HG02870 (cell line): Measurements from ENCODE around the gene CFAP74.

Experiments
- ATAC-seq: cut with Tn5 transposase; IDR thresholded peaks from one replicate; pipeline ENCODE4 v1.9.1; 2021; ENCODE audit warnings: mild to moderate bottlenecking, moderate library complexity; ENCODE audit not compliant: unreplicated experiment

CFAP74 gene

DNA sequence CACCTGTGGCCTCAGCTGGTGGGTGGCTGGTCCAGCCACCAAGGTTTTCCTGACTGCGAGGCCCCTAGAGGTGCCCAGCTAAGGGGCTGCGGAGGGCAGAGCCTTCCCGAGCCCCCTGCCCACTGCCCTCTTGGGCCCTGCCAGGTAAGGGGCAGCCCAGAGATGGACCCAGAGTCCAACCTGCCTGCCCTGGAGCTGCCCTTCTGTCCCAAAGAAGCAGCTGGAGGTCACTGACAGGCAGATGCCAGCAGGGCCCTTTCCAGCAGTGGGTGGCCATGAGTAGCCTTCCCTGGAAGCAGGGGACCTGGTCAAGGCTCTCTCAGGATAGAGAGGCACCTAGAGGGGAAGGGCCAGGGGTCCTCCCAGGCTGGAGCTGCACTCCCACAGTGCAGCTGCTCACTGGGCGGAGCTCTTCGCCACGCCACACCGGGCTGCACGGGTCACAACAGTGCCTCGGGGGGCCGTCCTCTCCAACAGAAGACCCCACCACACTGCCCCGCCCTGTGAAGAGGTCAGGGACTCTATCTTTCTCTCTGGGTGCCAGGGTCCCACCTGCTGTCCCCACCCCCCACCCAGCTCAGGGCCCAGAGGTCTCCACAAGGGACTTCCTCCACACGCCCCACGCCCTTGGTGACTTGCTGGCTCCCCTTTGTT lies 101.8 kb downstream of the CFAP74 start:
- no peak for ATAC-seq

DNA sequence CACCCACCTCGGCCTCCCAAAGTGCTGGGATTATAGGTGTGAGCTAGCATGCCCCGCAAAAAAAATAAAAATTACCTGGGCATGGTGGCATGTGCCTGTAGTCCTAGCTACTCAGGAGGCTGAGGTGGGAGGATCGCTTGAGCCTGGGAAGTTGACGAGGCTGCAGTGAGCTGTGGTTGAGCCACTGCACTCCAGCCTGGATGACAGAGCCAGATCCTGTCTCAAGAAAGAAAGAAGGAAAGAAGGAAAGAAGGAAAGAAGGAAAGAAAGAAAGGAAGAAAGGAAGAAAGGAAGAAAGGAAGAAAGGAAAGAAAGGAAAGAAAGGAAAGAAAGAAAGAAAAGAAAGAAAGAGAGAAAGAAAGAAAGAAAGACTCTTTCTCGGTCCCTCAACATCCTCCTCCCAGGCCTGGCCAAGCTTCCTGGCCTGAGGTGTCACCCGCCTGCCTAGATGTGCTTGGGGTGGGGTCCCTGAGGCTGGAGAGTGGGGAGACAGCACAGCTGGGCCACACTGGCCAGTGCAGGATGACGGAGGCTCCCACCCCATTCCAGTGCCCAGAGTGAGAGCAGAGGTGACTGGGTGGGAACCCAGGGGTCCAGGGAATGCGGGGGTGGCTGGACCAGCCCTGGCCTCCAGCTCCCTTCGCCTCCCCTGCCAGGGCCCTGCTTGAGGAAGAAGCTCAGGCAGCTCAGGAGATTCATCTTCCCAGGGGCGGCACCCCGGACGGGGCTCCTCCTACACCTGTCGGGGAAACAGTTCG lies 102.5 kb downstream of the CFAP74 start:
- ATAC-seq = no peak

DNA sequence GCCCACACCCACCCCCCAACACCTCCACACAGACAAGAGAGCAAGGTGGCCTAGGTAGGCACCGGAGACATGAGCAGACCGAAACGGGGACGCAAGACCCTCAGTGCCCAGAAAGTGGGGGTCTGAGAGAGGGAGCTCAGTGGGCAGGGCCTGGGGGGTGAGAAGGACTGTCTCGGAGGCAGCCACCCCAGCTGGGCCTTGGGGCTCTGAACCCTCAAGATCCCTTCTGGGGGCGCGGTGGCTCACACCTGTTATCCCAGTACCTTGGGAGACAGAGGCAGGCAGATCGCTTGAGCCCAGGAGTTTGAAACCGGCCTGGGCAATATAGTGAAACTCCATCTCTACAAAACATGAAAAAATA lies 103.6 kb downstream of the CFAP74 start:
- no peak for ATAC-seq

DNA sequence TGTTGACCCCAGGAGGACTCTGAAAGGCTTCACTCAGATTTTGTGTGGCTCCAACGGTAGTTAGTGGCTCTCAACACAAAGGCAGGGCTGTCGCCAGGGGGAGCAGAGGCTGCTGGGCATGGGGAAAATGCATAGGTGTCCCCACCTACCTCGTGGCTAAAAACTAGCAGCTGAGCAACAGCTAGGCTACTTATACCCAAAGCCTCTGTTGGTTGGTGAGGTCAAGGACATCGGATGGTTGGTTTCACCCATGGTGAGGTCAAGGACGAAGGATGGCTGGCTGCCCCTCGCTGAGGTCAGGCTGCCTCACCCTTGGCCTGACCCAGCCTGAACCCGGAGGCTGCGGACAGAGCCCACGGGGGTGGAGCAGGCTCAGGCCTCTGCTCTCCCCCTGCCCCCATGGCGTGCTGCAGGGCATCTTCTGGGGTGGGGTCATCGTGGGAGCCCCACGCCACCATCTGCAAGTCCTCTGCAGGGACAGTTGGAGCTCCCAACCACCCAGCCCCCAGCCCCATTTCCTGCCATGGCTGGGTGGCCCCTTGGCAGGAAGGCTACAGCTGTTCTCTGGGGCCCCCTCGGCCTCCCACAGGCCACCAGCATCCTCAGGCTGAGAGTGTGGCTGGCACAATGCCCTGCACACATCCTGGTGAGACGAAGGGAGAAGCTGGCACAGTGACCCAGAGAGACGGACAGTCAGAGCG lies 104.2 kb downstream of the CFAP74 start:
- ATAC-seq = no peak

DNA sequence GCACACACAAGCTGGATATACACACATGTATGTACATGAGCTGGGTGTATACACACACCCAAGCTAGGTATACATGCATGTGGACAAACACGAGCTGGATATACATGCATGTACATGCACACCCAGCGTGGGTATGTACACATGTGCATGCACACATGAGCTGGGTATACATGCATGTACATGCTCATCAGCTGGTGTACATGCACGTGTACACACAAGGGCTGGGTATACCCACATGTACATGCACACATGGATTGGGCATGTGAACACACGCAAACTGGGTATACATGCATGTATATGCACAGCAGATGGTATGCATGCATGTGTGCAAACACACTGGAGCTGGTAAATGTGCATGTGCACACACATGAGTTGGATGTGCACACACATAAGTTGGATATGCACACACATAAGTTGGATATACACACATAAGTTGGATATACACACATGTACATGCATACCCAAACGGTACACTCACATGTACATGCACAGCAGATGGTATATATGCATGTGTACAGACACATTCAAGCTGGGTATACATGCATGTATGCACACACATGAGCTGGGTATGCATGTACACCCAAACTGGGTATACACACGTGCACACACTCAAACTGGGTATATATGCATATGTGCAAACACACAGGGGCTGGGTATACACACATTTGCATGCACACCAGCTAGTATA lies 105.2 kb downstream of the CFAP74 start:
- ATAC-seq = no peak

DNA sequence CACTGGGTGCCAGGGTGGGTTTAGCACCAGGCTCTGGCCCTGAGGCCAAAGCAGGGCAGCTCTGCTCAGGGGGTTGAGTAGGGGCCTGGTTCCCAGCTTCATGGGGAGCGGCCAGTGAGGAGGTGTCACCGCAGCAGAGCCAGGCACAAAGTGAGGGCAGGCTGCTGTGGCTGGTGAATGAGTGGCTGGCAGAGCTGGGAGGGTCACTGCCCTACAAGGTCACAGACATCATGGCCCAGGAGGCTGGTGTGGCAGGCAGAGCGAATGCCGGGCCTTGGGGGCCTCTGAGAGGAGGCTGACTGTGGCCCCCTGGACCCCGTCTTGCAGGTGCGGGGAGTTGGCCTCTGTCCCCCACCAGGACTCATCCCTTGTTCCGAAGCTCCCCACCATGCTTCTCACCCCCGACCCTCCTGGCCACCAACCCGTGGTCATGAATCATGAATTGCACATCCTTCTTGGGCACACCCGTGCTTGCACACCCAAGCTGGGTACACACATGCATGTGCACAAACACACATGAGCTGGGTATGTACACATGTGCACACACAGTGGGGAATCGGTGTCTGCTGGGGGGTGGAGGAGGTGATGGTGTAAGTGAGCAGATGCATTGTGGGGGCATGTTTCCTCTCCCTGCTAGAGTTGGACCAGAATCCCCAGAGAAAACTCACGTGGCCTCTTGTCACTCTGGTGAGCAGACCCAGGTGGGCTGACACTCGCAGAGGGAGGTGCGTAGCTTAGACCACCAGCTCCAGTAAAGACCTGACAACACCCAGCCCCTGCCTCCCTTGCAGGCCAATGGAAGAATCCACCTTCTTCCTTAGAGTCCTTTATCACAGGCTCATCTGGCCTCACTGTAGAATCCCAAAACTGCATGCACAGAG lies 107.9 kb downstream of the CFAP74 start:
- ATAC-seq = no peak

DNA sequence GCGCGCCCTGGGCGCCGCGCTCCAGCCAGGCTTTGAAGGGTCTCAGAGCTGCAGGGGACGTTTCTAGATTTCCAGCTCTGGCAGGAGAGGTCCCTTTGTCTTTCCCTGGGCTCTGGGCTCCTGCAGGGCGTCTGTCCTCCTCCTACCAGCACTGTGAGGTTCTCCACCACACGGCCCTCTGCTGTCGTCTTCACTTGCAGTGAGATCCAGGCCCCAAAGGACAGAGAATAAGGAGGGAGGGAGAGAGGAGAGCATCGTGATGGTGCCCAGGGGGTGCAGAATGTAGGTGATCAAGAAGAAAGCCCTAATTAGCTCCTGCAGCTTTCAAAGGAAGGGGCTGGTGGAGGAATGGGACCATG lies 108.5 kb downstream of the CFAP74 start:
- ATAC-seq = no peak

DNA sequence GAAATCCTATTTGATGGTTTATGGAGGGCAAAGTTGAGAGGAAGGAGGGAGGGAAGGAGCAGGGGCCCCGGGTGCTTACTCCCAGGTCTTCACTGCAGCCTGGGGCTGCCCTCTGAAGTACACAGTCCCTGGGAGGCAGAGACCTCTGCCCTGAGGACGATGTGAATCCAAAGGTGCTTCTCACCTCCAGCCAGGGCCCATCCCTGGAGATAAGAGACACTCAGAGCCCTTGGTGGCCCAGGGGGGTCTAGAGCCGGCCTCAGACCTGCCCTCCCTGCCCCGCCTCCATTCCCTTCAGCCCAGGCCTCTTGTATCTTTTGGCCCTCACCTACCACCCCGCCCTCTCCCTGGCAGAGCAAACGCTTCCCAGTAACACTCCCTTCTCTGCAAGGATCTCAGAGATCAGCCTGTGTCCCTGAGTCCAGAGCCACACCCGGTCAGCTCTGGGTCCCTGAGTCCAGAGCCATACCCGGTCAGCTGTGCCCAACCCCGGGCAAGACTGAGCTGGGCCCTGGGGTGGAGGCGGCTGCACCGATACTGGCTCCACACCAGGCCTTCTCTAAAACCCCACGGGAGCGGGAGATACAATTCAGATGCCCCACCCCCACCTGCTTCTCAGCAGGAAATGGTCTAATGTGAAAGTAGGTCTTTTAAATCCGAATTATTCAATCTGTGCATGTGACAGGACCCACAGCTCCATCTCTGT lies 109.1 kb downstream of the CFAP74 start:
- ATAC-seq = no peak

DNA sequence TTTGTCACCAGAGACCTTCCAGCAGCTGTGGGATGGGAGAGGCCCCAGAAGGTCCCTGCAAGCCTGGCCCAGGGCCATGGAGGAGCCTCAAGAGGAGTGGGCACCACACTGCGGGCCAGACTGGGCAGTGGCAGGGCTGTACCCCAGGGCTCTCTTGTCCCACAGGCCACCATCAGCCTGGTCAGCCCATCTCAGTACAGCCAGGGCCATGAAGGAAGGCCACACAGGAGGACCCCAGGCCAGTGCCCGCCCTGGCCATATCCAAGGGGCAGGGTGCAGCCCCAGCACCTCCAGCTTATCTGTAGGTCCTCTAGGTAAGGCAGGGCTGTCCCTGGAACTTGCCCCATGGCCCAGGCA lies 109.6 kb downstream of the CFAP74 start:
- ATAC-seq = no peak

DNA sequence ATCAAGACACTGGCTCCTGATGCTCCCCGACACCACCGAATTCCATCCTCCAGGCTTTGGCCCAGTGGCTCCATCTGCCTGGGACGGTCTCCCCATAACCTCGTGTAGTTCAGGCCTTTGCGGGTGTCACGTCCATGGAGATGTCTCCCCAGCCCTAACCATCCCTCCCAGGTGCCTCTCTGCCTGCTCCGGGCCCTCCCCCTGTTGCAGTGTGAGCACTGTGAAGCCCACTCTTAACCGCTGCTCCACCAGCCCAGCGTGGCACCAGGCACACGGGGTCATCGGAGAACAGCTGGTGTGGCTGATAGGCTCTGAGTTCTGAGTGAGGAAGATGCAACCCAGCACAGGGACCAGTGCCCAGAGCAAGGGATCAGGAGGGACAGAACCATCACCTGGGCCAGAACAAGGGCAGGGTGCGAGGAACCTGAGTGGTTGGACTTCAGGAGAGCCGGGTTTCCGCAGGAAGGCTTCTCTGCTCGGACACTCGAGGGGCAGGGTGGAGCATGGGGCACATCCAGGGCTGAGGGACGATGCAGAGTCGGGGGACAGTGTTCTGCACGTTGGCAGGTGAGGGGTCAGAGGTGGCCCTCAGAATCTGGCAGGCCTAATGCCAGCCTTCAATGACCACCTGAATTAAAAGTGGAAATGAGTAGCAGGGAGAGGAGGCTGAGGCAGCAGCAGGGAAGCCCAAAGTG lies 110.1 kb downstream of the CFAP74 start:
- no peak for ATAC-seq

DNA sequence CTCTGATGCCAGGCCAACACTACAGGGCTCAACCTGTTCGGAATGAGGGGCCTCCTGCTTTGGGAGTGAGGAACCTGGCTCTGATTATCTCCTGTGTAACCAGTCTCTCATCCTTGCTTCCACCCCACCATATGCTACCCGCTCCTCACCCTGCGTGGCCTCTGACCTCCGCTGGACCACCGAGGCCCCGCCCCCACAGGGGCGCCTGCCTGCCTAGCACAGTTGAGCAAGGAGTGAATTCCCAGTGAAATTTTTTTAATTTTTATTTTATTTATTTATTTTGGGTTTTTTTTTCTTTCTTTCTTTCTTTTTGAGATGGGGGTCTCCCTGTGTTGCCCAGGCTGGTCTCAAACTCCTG lies 110.8 kb downstream of the CFAP74 start:
- no peak for ATAC-seq

DNA sequence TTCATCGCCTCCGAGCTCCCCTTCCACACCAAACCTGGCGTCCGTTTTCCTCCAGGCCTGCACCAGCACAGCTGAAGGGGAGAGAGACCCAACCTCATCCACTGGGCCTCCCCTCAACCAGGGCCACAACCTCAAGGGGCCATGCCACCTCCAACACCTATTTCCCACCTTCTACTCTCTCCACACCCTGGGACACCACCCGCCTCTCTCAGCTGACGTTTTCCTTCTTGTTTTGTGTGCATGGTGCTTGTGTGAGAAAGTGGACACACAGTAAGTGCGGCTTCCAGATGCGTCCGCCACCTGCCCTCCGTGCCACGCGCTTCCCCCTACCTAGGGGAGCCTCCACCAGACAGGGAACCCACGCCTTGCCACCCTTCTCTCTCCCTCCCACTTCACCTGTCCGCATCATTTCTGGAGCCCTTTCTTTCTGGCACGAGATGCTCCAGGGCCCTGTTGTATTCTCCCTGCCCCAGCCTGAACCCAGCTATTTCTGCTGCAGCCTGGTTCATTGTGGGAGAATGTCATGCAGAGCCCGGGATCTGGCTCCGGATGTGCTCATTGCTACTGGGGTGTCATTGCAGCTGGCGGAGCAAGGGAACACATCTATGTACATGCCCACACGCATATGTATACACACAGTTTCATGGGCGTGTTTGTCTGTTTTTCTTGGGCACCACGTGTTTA lies 111.4 kb downstream of the CFAP74 start:
- ATAC-seq = no peak

DNA sequence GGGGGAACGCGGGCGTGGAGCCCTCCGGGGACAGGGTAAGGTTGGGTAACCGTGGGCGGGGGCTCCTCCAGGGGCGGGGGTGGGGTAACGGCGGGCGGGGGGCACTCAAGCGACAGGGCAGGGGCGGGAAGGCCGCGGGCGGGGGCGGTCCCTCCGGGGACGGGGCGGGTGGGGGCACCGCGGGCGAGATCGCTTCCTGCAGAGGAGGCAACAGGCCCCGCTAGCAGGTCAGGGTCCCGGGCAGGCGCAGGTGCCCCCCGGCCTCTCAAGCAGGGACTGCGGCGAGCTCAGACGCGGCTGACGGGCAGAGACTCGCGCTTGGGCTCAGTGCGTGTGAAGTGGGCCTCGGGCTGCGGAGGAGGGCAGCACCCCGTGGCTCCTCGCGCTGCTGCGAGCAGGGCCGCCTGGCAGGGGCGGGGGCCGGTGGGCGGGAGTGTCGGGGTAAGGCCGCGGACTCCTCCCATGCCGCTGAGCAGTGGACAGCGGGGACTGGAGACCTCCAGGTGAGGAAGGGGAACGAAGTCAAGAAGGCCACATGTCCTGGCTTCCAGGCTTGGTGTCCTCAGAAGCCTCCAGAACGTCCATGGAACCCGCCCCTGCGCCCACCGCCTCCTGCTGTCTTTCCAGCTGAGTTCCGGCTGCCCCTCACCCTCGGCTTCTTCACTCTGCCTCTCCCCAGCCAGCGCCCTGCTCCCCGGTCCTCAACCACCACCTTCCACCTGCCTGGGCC lies 112.1 kb downstream of the CFAP74 start:
- ATAC-seq = no peak

DNA sequence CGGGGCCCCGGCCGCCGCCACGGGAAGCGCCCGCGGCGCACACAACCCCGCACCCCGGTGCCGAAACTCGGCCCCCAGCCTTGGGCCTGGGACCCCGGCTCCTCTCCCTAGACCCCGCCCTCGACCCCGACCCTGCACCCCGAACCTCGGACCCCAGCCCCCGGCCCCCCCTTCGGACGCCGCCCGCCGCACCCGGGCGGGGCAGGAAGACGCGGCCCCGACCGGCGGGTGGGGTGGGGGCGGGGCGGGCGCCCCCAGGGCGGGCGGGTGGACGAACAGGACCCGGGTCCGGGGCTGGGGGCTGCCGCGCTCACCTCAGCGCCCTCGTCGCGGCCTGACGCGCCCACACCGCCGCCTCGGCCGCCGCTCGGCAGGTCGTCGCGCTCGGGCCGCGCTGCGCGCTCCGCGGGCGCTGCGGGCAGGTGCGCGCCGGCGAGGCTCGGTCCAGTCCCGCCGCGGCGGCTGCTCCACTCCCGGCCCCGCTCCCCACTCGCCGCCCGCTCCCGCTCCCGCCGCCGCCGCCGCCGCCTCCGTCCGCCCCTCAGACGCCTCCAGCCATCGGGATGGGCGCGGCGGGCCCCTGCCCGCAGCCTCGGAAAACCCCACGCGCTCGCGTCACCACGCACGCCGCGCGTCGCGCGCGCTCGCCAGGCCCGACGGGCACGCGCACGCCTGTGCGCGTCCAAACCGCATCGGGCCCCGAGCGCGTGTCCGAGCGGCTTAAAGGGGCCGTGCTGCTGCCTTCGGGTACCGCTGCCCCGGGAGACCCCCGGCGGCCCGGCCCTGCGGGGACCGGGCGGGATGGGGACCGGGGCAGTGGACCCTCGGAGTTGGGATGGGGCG lies 112.9 kb downstream of the CFAP74 start, which contains the start of gene GNB1:
TSS of gene GNB1 (minus strand) at position 582 of the 843 bp plus-strand sequence. CDS start 65,634 bp downstream, outside the sequence.
- peak; percentile 64 for ATAC-seq

DNA sequence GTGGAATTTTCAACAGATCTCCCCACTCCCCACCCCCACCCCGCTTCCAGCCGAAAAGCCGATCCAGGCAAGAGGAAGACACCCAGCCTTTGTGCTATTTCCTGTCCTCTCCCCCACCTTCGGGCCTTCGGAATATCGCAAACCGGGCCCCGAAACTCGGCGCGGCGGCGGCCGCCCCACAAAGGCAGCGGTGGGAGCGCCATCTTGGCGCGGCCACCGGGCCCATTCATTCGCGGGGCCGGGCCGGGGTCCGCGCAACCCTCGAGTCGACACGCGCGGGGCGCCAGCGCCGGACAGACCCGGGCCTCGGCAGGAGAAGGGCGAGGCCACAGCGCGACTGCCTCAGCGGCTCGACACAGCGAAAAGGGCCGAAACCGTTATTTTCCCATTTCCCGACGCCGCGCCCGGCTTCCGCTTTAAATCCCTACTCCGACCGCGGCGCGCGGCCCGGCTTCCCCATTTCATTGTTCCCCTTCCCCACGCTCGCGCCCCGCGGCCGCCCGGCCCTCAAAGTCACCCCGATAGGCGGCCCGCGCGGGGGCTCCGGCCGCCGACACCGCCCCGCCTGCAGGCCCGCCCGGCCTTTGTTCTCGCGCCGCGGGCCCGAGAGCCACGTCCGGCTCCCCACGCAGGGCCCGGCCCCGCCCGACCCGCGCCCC lies 113.6 kb downstream of the CFAP74 start:
- peak; percentile 29 for ATAC-seq

DNA sequence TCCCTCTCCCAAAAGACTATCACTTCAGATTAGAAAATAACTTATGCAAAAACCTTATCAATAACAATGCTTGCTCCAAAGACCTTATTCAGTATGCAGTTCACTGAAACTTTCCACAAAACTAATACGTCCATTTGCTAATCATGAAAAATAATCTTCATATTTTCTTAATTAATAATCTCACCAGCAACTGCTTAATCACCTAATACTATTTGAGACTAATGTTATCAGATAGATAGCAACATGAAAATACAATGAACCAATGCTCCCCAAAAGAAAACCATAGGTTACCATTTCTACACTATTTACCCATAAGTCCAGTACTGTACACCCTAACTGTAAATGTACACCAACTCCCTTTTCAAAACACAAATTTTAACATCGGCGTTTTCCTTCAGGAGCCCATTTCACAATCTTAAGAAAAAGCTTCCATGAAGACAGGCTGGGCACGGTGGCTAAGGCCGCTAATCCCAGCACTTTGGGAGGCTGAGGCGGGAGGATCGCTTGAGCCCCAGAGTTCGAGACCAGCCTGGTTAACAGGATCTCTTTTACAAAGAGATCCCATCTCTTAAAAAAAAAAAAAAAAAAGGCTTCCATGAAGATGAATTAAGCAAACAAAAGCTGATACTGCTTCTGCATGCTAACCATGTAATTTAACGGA lies 114.4 kb downstream of the CFAP74 start:
- no peak for ATAC-seq
